NCI-H345 treated with DMSO at 0.1 percent for 48 hours (cell line): ENCODE data around the gene MACROD2.
A peak's percentile ranks its signal among the peaks of the same experiment; 100 is the strongest.

ENCODE experiments used
- DNase-seq: peaks from one replicate; lab custom pipeline; 2025; ENCODE audit not compliant: unreplicated experiment; lab: John Stamatoyannopoulos, UW

Gene MACROD2

GRCh38 chr20:15296422-15296821 is 1301.1 kb downstream of the MACROD2 start:
- no peak for DNase-seq

- DNase-seq, result peak; percentile 94
These were observed 1302.0 kb downstream of the MACROD2 start for GRCh38 chr20:15297059-15297875.

- DNase-seq, result no peak
These were observed 1306.8 kb downstream of the MACROD2 start for GRCh38 chr20:15302075-15302474.

- DNase-seq, result no peak
These were observed 1315.0 kb downstream of the MACROD2 start for GRCh38 chr20:15310361-15310760.

DNA sequence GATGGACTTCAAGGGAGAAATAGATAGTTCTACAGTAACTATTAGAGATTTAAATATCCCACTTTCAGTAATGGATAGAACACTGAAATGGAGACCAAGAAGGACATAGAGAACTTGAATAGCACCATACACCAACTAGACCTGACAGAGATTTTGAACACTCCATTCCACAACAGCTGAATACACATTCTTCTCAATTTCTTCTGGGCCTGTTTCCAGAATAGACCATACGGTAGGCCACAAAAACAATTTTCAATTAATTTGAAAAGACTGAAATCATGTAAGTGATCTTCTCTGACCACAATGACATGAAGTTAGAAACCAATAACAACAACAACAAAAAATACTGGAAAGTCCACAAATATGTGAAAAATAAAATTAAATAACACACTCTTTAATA is 1321.2 kb downstream of the MACROD2 start:
- DNase-seq, result no peak

- no peak for DNase-seq
These were observed 1322.4 kb downstream of the MACROD2 start for GRCh38 chr20:15317546-15318232.

DNA sequence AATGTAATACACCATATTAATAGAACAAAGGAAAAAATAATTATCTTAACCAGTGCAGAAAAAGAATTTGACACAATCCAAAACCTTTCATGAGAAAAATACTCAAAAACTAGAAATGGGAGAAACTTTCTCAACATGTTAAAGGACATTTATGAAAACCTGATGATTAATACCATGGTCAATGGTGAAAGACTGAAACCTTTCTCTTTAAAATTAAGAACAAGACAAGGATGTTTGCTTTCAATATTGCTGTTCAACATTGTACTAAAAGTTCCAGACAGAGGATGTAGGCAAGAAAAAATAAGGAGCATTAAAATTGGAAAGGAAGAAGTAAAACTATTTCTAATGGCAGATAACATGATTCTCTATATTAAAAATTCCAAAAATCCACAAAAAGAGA is 1323.4 kb downstream of the MACROD2 start:
- DNase-seq, result no peak

DNA sequence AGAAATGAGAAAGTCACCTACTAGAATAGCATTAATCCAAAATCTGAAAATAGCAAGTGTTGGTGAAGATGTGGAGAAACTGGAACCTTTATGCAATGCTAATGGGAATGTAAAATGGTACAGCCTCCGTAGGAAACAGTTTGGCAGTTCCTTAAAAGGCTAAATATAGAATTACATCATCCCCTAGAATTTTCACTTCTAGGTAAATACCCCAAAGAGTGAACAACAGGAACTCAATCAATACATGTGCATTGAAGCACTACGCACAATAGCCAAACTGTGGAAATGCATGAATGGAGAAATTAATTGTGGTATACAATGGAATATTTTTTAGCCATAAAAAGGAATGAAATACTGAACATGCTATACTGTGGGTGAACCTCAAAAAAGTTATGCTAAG is 1324.1 kb downstream of the MACROD2 start:
- DNase-seq, result no peak

DNA sequence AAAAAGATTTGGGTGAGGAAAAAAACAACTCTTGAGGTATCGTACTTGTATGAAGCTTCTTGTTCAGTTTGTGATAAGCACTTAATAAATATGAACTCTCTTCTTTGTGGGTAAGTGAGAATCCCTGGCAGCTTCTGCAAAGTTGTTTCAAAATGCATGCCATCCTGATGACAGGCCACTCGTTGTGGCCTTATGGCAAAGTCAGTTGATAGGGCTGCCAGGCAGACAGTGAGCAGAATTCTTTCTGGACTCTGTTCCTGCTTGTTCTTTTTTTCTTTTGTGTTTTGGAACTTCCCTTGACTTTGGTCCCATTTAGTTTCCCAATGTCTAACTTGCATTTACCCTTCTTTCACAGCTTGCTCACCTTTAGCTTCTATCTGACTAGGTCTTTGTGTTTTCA is 1325.6 kb downstream of the MACROD2 start:
- DNase-seq, result no peak

GRCh38 chr20:15327123-15327522 is 1331.8 kb downstream of the MACROD2 start:
- no peak for DNase-seq

DNA sequence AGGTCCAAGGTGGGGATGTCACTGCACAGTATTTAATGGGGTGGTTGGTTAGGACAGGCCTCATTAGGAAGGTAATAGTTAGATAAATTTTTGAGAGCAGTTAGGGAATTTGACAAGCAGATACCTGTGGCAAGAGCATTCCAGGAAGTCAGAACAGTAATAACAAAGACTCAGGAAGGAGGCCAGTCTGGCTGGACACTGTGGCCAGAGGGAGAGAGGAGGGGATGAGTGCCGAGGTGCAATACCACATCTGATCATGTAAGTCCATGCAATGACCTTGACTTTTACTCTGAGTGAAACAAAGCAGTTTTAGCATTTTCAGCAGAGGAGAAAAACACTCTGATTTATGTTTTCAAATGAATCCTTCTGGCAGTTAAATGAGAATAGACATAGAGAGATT is 1332.8 kb downstream of the MACROD2 start:
- no peak for DNase-seq

DNA sequence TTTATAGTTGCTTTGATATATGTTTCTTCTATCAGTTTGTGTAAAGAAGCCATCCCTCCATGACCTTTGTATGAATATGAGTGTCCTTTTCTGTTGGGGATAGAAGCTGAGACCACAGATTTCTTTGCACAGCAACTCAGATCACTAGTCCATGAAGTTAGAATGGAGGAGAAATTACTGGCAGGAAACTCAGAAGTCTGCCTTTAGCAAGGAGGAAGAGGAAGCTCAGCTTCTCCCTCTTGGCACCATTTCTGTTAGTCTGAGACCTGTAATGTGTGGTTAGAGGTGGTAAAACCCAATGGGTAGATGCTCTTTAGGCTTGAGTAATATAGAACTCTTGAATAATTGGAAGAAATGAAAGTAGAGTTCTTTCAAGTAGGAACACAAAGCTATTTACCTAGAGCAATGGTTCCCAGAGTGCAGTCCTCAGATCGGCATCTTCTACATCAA is 1337.4 kb downstream of the MACROD2 start:
- DNase-seq, result no peak

DNA sequence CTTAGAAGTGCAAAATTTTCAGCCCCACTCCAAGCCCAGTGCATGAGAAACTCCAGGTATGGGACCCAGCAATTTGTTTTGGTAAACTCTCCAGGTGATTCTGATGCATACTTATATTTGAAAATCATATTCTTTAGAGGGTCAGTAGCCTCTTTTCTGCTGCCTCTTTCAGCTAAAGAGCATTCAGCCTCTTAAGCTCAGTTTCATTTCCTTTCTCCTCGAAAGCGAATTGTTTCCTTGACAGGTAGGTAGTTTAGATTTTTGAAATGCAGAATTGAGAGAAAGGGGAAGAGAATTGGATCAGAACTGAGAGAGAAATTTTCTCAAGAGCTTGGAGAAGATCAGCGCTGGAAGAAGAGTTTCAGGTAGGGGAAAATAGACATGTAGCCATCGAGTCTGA is 1337.9 kb downstream of the MACROD2 start:
- DNase-seq, result no peak

DNA sequence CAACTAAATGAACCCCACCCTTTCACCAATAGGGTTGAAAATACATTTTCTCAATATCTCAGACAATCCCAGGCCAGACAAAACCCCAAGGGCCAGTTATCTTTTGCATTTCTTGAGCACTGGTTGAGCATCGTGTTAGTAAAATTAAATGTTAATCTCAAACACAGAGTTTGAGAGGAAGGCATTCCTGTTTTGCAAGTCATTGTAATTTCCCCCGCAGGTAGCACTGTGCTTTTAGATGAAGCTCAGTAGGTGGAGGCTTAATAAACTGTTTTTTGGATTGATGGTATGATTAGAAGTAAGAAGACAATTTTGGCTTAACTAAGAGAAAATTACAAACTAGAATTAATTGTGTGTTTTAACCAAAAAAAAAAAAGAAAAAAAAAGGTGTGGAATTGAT is 1340.7 kb downstream of the MACROD2 start:
- no peak for DNase-seq

DNA sequence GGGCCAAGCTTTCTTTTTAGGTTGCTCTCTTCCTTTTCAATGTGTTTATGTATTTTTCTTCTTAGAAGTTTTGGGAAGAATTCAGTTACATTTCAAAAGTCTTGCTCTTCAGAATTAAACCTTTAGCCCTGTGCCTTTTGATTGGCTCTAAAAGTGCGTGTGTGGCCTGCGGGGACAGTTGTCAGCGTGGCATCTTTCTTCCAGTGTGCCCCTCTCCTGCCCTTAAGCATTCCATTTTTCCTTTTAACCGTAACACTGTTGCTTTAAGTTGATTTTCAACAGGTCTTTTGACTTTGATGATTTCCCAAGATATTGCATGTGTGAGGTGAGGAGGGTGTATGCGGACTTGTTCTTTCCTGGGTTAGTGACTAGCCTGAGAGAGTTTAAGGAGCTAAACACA is 1341.2 kb downstream of the MACROD2 start:
- DNase-seq, result no peak

DNA sequence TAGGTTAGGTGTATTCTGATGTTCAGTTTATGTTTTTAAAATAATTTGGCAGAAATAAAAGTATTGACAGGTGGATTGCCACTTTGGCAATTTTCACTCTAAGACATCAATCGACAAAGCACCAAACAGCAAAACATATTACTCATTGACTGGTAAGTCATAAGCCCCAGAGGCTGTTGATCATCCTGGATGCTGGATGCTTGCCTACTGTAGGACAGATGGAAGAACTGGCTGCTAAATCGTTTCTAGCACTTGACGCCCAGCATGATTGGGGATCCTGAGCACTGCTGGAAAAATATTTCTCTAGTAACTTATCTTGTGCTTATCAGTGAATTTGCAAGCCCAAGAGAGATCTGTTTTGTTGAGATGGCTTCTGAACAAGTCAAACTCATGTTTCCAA is 1343.9 kb downstream of the MACROD2 start:
- no peak for DNase-seq

- DNase-seq, result no peak
These were observed 1347.7 kb downstream of the MACROD2 start for GRCh38 chr20:15342991-15343523.

DNA sequence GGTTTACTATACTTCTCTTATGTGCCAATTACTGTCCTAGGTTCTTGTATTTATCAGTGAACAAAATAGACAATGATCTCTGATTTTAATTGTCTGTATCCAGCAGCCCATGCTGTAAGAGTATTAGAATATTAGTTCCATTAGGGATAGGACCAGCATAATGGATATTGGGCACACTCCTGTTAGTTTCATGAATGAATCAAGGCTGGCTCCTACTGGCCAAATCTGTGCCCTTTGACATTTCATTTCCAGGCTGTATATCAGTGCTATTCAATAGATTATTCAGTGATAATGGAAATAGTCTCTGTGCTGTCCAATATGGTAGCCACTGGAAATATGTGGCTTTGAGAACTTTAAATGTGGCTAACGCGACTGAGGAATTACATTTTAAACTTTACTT is 1350.0 kb downstream of the MACROD2 start:
- no peak for DNase-seq

DNA sequence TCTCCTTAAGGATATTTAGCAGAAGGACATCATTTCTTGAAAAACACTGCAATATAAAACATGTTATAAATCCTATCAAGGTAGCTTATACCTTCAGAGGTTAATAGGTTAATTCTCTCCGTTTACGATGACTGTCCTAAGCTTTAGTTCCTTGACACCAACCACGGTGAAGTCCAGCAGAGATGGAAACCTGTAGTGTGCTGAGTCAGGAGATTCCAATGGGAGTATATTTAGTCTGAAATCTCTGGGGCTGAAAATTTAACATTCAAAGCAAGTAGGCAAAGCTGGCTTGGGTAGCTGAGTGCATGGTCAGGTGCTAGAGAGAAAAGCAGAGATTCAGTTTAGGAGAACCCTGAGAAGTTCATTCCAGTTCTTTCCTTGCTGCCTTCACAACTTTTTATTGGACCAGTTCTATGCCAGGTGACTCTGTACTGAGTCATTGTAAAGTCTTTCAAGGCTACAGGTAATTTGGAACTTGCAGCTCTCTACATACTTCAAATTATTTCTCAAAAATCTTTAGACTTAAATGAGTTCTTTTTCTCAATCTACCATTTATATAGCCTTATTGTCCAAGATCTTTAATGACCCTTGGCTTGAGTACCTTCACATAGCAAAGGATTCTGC is 1351.5 kb downstream of the MACROD2 start:
- DNase-seq, result no peak

DNA sequence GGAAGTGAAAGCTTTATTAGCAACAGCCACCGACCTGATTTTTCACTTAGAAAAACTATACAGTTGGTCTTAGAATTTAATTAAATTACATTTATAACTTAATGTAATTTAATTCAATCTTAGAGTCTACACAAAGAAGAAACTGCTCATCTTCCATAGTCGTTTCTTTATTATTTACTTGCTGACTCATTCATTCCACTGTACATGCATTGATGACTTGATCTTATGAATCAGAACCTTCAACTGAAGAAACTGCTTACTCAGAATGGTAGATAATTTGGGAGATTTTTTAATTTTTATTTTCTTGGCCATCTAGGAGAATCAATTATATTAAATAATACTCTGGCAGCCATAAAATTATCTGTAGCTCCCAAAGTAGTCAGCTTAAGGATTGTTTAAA is 1363.7 kb downstream of the MACROD2 start:
- DNase-seq, result no peak

DNA sequence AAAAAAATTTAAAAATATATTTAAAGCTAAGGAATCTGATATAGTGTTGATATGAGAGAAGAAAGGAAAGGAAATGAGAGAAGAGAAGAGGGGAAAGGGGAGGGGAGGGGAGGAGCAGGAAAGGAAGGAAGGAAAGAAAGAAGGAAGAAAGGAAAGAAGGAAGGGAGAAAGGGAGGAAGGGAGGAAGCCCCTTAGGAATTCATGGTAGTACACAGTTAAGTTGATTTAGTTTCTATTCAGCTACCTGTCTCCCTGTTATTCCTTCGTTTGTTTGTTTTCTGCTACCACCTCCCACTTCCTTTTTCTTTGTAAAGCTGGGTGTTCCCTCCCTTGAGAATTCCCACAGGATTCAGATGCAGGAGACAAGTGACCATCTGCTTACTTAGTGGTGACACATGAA is 1367.5 kb downstream of the MACROD2 start:
- peak; percentile 29 for DNase-seq

DNA sequence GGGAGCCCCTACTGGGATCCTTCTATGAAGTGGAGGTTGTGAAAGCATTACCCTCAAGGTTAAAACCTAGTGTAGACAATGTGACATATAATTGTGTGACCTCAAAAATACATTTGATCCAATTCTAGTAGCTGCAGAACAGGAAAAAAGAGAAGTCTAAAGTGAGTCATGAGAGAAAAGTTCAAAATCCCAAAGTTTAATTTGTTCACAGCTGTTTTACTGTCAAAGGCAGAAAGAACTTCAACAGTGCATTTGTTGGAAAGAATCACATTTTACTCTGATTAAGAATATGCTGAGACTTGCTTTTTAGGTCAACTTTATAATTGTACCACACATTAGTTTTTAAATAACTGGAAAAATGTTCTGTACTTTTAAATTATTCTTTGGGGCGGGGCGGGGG is 1369.5 kb downstream of the MACROD2 start:
- no peak for DNase-seq
